WTC11 (cell line): Measurements from ENCODE around the gene CSH2.
"Not testable (repeated sequence)": the region's sequence is repeated elsewhere in the genome, so short reads cannot be mapped to it uniquely, and the experiment has no call there.

Experiments used
- NFE2L1 ChIP-seq: sonication (generic); formaldehyde crosslinking; IDR thresholded peaks from 2 replicates; pipeline ENCODE4 v1.8.1; 2023; ENCODE audit warnings: missing genetic modification reagents
- SP1 ChIP-seq: sonication (generic); formaldehyde crosslinking; conservative IDR thresholded peaks from 2 replicates; pipeline ENCODE4 v1.8.1; 2022; ENCODE audit warnings: missing genetic modification reagents
- TEAD4 ChIP-seq: sonication (generic); formaldehyde crosslinking; IDR thresholded peaks from 2 replicates; pipeline ENCODE4 v1.8.0; 2022; ENCODE audit warnings: mild to moderate bottlenecking, missing genetic modification reagents
- TF ChIP-seq, protein P1 (sequence below): sonication (generic); formaldehyde crosslinking; IDR thresholded peaks from 2 replicates; pipeline ENCODE4 v1.8.1; 2022; ENCODE audit warnings: mild to moderate bottlenecking, moderate library complexity, missing genetic modification reagents
- TF ChIP-seq, protein P2 (sequence below): sonication (generic); formaldehyde crosslinking; IDR thresholded peaks from 2 replicates; pipeline ENCODE4 v1.8.0; 2023; ENCODE audit warnings: missing genetic modification reagents
- TF ChIP-seq, protein P3 (sequence below): fragments of 200-600 bp; IDR thresholded peaks from 2 replicates; pipeline ENCODE4 v1.8.0; 2022; ENCODE audit warnings: antibody characterized with exemption
- TF ChIP-seq, protein P4 (sequence below): sonication (generic); formaldehyde crosslinking; IDR thresholded peaks from 2 replicates; pipeline ENCODE4 v1.8.1; 2023; ENCODE audit warnings: mild to moderate bottlenecking, moderate library complexity, missing genetic modification reagents

DNA sequence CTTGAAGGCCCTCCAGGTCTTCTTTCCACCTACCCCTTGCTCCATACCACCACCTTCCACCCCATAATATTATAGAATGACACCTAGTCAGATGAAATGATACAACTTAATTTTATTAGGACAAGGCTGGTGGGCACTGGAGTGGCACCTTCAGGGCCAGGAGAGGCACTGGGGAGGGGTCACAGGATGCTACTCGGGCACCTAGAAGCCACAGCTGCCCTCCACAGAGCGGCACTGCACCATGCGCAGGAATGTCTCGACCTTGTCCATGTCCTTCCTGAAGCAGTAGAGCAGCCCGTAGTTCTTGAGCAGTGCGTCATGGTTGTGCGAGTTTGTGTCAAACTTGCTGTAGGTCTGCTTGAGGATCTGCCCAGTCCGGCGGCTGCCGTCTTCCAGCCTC lies 21.3 kb upstream of the CSH2 start:
- not testable (repeated sequence) for TF ChIP-seq SP1; NFE2L1; TEAD4 (CRISPR knock-in tag)
- TF ChIP-seq, protein P1, sequence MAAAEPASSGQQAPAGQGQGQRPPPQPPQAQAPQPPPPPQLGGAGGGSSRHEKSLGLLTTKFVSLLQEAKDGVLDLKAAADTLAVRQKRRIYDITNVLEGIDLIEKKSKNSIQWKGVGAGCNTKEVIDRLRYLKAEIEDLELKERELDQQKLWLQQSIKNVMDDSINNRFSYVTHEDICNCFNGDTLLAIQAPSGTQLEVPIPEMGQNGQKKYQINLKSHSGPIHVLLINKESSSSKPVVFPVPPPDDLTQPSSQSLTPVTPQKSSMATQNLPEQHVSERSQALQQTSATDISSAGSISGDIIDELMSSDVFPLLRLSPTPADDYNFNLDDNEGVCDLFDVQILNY (CRISPR knock-in tag), result not testable (repeated sequence)
- TF ChIP-seq, protein P2, sequence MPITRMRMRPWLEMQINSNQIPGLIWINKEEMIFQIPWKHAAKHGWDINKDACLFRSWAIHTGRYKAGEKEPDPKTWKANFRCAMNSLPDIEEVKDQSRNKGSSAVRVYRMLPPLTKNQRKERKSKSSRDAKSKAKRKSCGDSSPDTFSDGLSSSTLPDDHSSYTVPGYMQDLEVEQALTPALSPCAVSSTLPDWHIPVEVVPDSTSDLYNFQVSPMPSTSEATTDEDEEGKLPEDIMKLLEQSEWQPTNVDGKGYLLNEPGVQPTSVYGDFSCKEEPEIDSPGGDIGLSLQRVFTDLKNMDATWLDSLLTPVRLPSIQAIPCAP, result not testable (repeated sequence)
- TF ChIP-seq, protein P3, sequence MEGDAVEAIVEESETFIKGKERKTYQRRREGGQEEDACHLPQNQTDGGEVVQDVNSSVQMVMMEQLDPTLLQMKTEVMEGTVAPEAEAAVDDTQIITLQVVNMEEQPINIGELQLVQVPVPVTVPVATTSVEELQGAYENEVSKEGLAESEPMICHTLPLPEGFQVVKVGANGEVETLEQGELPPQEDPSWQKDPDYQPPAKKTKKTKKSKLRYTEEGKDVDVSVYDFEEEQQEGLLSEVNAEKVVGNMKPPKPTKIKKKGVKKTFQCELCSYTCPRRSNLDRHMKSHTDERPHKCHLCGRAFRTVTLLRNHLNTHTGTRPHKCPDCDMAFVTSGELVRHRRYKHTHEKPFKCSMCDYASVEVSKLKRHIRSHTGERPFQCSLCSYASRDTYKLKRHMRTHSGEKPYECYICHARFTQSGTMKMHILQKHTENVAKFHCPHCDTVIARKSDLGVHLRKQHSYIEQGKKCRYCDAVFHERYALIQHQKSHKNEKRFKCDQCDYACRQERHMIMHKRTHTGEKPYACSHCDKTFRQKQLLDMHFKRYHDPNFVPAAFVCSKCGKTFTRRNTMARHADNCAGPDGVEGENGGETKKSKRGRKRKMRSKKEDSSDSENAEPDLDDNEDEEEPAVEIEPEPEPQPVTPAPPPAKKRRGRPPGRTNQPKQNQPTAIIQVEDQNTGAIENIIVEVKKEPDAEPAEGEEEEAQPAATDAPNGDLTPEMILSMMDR, result not testable (repeated sequence)
- TF ChIP-seq, protein P4, sequence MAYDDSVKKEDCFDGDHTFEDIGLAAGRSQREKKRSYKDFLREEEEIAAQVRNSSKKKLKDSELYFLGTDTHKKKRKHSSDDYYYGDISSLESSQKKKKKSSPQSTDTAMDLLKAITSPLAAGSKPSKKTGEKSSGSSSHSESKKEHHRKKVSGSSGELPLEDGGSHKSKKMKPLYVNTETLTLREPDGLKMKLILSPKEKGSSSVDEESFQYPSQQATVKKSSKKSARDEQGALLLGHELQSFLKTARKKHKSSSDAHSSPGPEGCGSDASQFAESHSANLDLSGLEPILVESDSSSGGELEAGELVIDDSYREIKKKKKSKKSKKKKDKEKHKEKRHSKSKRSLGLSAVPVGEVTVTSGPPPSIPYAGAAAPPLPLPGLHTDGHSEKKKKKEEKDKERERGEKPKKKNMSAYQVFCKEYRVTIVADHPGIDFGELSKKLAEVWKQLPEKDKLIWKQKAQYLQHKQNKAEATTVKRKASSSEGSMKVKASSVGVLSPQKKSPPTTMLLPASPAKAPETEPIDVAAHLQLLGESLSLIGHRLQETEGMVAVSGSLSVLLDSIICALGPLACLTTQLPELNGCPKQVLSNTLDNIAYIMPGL (CRISPR knock-in tag), result not testable (repeated sequence)
